ENCODE data around the gene CBX6. TPM values are rescaled to one million over a fixed set of nuclear protein-coding genes. Genes with fewer than 3 reads are reported as not detected.
A peak's percentile ranks its signal among the peaks of the same experiment; 100 is the strongest.

Gene CBX6
- total RNA-seq, 1 donor from 2014 or later: 61.6 TPM

GRCh38 chr22:38843657-38844314 is 28.2 kb downstream of the CBX6 start, which contains the start of gene NPTXR:
Gene NPTXR, minus strand, starts transcription at chr22:38844028.
- peak within 1 kb of the TSS; percentile 44 for H3K4me3 ChIP-seq
- no peaks in the 10 kb centered on the region for H3K36me3 ChIP-seq
- ATAC-seq (peak; percentile 75), DNase-seq (no peak)
- no peaks in the 10 kb centered on the region for H3K4me1 ChIP-seq
- intact Hi-C loops (cut with DNase I): no loop called here
- H3K9me3 ChIP-seq: no peaks in the 10 kb centered on the region
- no peak for TF ChIP-seq CTCF (IDR thresholded peaks at IDR 0.05)
- H3K27ac ChIP-seq: no peak within 1 kb of the TSS
- peaks cover 24% of the 10 kb centered on the region for H3K27me3 ChIP-seq

- Histone ChIP-seq H3K27me3 (peaks cover 24% of the 10 kb centered on the region), H3K4me1 (no peaks in the 10 kb centered on the region), H3K27ac (no peak overlapping the region), H3K9me3 (no peaks in the 10 kb centered on the region), H3K4me3 (peak overlapping the region; percentile 44), H3K36me3 (no peaks in the 10 kb centered on the region)
- intact Hi-C loops (cut with DNase I): no loop called here
- ATAC-seq (peak; percentile 77), DNase-seq (peak; percentile 75)
- TF ChIP-seq CTCF (IDR thresholded peaks at IDR 0.05): peak; percentile 35
Measured at GRCh38 chr22:38843201-38843656, 28.8 kb downstream of the CBX6 start.

GRCh38 chr22:38842512-38843200 is 29.4 kb downstream of the CBX6 start:
- H3K27ac ChIP-seq: no peak overlapping the region
- DNase-seq (no peak), ATAC-seq (no peak)
- intact Hi-C loops (cut with DNase I): no loop called here
- H3K9me3 ChIP-seq: no peaks in the 10 kb centered on the region
- TF ChIP-seq CTCF (IDR thresholded peaks at IDR 0.05): no peak
- no peaks in the 10 kb centered on the region for H3K4me1 ChIP-seq
- H3K27me3 ChIP-seq: peaks cover 24% of the 10 kb centered on the region
- peak overlapping the region; percentile 44 for H3K4me3 ChIP-seq
- H3K36me3 ChIP-seq: no peaks in the 10 kb centered on the region

- intact Hi-C loops (cut with DNase I): no loop called here
- Histone ChIP-seq H3K27me3 (peaks cover 24% of the 10 kb centered on the region), H3K4me3 (no peak overlapping the region), H3K27ac (no peak overlapping the region), H3K4me1 (no peaks in the 10 kb centered on the region), H3K9me3 (no peaks in the 10 kb centered on the region), H3K36me3 (no peaks in the 10 kb centered on the region)
- no peak for TF ChIP-seq CTCF (IDR thresholded peaks at IDR 0.05)
- no peak for ATAC-seq
- no peak for DNase-seq
Measured at GRCh38 chr22:38841635-38842034, 30.4 kb downstream of the CBX6 start.

- Histone ChIP-seq H3K9me3 (no peaks in the 10 kb centered on the region), H3K27me3 (peaks cover 24% of the 10 kb centered on the region), H3K36me3 (no peaks in the 10 kb centered on the region), H3K4me3 (no peak overlapping the region), H3K4me1 (no peaks in the 10 kb centered on the region), H3K27ac (no peak overlapping the region)
- no peak for TF ChIP-seq CTCF (IDR thresholded peaks at IDR 0.05)
- DNase-seq (no peak), ATAC-seq (no peak)
- intact Hi-C loops (cut with DNase I): no loop called here
Measured at GRCh38 chr22:38841211-38841610, 30.8 kb downstream of the CBX6 start.

Data from upper lobe of right lung (tissue), 1 donor.